Embryonic facial prominence (tissue), 1 donor: ENCODE results near the gene PSTK.

Experiments
- DNase-seq: peaks from one replicate; pipeline ENCODE4 v3.0.0-alpha.2; 2016; ENCODE audit errors: extremely low spot score

The PSTK gene

DNA sequence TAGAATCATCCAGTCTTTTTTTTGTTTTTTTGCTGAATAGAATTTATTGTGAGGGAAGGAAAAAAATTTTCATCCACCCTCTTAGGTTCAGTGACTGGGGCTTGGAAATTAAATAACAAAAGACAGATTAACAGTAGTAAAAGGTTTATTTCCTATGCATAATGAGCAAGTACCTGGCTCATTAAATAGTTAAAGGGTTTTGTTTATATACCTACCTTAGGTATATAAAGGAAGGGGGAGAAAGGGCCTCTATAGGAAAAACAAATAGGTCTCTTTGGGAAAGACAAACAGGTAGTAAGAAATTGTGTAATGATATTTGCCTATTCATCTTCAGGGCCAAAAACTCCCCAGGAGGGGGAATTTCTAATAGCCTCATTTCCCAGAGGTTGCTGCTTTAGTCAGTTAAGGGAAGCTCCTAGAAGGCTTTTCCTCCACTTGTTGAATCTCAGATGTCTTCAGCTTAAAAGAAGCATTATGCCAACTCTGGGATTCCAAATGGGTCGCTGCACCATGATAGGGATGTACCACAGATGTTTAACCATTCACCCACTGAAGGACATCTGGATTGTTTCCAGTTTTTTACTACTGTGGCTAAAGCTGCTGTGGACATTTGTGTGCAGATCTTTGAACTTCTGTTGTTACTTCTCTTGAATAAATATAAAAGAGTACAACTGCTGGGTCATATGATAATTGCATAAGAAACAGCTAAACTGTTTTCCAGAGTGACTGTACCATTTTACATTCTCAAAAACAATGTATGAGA lies 39.9 kb downstream of the PSTK start:
- DNase-seq: no peak

DNA sequence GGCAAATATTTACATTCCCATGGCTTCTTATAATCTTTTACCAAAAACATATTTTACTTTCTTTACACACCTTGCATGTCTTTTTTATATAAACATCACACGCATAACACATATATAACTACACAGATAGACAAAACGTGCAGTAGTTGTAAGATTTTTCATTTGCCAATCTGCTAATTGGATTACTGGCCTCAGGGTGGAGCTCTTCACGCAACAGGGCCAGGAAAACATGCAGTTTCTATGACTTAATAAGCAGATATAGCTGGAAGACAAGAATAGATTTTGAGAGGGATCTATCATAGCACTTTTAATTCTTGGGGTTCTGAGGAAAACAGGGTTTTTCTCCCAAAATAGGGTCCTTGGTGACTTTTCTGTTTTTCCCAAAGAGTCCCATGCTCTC lies 41.3 kb downstream of the PSTK start:
- no peak for DNase-seq

DNA sequence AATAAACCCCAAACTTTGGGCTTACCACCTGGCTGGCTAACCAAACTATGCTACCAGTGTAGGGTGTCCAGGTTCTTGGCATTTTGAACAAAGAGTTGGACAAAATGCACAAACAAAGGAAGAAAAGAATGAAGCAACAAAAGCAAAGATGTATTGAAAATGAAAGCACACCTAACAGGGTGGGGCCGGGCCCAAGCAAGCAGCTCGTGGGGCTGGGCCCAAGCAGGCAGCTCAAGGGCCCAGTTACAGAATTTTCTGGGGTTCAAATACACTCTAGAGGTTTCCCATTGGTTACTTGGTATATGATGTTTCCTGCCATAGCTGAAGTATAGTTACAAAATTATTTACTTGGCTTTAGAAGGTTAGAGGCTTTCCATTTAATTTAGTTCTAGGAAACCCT lies 44.3 kb downstream of the PSTK start:
- no peak for DNase-seq

DNA sequence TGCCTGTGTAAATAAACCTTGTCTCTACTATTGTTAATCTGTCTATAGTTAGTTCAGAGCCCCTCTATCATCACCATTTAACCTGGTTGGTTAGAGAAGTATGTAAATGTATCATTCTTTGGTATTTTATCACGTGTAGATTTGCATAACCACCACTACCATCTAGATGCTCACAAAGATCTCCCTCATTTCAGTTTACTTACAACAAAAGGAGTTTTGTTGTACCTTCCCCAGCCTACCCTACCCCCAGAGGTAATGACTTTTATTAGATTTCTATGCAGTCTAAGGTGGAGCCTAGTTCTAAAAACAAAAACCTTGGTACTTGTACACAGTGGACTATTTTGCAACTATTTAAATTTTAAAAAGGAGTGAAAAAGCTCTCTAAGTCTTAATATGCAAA lies 46.1 kb downstream of the PSTK start:
- no peak for DNase-seq

DNA sequence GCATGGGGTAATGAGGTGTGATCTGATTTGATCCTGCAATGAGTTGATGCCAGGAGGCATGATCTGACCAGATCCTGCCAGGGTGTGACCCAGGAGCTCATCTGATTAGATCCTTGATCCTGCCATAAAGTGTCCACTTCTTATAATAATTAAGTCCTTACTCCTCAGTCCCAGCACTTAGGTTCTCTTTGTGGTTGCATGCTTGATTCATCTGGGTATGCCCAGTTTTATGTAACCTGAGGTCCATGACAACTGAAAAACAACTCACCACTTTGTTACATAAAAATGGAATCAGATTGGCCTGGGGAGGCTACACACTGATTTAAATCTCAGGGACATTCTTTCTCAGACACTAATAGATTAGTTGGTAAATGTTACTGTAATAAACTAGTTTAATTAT lies 47.7 kb downstream of the PSTK start:
- no peak for DNase-seq

DNA sequence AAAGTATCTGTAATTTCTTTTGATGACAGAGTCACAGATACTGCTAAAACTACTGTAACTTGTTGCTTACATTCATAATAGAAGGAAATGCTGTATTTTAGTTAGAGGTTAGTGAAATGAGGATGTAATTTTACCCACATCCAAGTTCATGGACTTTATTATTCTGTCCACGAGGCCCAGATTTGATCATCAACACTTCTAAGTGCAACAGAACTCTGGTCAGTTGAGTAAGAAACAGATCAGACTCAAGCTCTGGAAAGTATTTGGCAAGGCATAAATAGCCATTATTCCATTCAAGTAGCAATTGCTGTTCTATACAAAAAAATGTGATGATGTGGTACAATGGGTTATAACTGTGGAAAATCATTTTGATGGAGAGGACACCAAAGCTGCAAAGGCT lies 50.9 kb downstream of the PSTK start:
- no peak for DNase-seq

DNA sequence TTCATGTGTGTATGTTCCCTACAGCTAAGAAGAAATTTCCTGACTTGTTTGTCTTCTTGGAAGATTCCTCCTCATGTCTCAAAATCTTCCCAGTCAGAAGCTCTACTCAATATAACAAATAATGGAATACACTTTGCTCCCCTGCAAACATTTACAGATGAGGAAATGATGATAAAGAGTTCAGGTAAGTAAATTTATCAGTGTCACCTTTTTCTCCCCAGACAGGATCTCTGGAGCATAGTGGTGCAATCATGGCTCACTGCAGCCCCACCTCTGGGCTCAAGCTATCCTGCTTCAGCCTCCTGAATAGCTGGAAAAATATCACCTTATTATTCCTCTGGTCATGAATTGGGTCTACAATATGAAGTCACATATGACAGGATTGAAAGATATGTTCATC lies 54.1 kb downstream of the PSTK start:
- DNase-seq: no peak

DNA sequence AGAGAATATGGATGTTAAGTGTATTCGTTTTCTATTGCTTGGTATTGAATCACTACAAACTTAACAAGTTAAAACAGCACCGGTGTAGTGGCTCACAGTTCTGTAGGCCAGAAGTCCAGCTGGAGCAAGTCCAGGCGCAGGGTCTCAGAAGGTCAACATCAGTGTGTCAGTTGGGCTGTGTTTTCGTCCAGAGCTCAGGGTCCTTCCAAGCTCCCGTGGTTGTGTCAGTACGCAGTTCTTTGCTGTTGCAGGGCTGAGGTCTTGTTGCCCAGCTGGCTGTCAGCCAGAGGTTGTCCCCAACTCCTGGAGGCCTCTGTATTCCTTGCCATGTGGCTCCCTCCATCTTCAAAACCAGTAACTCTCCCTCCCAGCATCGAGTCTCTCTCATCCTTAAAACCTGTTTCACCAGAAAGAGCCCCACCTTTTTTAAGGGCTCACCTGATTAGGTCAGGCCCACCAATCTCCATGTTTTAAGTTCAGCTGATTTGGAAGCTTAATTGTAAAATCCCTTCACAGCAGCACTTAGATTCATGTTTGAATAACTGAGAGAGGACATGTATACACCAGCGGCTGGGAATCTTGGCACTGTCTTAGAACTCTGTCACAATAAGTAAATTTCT lies 55.4 kb downstream of the PSTK start:
- DNase-seq: no peak

DNA sequence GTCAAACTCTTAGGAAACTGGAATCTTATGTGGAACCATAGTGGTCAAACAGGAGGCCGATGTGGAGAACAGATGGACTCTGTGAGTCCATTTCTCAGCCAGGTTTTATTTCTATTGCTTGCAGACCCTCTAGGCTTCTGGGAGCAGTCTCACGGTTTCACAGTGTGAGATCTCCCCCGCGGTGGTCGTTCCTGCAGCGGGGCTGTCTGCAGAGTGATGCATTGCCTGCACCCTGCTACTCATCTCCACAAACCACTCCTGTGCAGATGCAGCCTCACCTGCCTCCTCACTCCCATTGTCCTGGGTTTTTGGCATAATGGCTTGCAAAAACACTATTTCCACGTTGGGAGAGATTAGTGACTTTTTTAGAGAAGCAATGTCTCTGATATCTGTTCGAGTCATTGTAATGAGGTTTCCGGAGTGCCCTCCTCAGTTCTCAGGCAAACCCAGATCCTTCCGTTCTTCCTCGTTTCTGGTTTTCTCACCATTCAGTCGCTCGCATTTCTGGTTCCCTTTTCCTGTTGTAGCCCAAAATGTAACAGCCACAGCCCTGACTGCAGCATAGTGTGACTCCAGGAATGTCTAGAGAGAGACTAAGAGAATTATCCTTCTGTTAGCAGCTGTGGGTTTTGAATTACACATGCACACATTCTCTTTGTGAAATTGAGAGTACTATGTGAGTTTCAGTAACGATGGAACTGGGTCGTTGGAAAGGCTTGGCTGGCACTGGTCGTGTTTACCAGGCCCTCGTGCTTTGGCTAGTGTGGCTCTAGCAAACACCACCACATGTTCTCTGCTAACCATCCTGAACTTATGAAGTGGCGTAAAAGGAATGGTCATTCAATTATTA lies 58.8 kb downstream of the PSTK start:
- DNase-seq: no peak

DNA sequence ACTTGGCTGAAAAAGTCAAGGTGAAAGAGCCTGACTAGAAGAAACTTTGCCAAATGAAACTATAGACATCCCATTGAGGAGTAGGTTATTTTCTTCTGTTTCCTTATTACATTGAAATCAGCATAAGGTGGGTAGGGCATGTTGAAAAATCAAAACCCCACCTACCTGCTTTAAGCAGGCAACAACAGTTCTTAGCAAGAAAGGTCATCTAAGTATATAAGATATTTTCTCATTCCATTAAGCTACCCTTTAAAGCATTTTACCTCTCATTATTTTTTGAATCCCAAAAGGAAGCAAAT lies 59.4 kb downstream of the PSTK start:
- no peak for DNase-seq
